Right lung (tissue), 5 donors: ENCODE measurements around the gene PIK3R5. TPM values are rescaled to one million over a fixed set of nuclear protein-coding genes. Genes with fewer than 3 reads are reported as not detected.
"Not testable (repeated sequence)": the region's sequence is repeated elsewhere in the genome, so short reads cannot be mapped to it uniquely, and the experiment has no call there.

Experiments used
- DNase-seq, 2 donors: peaks; one replicate each; pipeline ENCODE4 v3.0.0-alpha.2; 2013
- polyA plus RNA-seq, 5 donors: library from polyadenylated mRNA; unstranded; fragments of 120-200 nt; gene quantifications; one replicate each; pipeline versions ENCODE4 v1.2.1 to v1.2.3, GENCODE V29; 2013; ENCODE audit warnings: inconsistent platforms in 1 of 5, low replicate concordance in 1 of 5; ENCODE audit not compliant: insufficient read length in 5 of 5, insufficient read depth in 1 of 5

PIK3R5 gene
- polyA plus RNA-seq, 5 donors, result 1.4 to 2.4 (median 1.8) TPM

DNA sequence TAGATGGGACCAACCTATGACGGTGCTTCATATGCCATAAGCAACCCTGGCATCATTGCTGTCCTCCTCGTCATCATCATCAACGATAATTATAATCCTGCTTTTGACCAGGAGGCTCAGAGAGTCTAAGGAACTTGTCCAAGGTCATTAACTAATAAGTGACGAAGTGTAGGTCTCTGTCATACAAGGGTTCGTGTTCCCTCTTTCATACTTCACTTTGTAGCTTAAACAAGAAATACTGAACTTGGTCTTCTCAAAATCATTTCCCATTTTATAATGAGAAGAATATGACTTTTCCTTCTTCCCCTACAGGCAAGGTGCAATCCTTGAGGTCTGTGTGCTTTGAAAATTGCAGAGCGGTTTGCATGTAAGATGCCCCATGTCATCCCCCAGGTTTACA is 66.9 kb downstream of the PIK3R5 start:
- no peak for DNase-seq

GRCh38 chr17:8898126-8898525 is 67.4 kb downstream of the PIK3R5 start:
- no peak for DNase-seq

GRCh38 chr17:8896641-8897635 is 68.6 kb downstream of the PIK3R5 start:
- no peak for DNase-seq

GRCh38 chr17:8896087-8896486 is 69.4 kb downstream of the PIK3R5 start:
- DNase-seq, result no peak

GRCh38 chr17:8894673-8895578 is 70.6 kb downstream of the PIK3R5 start:
- DNase-seq, result peak; percentile 41 to 55

DNA sequence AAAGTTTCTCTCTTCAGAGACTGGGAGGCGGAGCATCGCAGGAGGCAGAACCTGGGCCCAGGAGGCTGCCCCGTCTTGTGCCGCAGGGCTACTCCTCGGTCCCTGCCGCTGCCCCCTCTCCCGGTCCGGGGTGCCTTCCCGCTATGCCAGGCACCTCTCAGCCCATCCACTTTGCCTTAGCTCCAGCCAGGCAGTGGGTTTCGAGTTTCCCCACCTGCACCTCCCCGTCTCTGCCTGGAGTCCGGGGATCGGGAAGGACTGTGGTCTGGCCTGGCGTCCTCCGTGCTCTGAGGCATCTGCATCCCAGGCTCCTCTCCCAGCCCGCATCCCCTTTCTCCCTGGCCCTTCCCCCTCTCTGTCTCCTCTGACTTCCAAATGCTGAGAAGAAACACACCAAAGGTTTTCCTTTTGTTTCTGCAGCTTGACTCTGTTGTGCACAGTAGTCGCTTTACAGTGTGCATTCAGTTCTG is 71.3 kb downstream of the PIK3R5 start:
- DNase-seq, result no peak

- DNase-seq, result no peak
Measured at GRCh38 chr17:8893621-8894201, 71.8 kb downstream of the PIK3R5 start.

DNA sequence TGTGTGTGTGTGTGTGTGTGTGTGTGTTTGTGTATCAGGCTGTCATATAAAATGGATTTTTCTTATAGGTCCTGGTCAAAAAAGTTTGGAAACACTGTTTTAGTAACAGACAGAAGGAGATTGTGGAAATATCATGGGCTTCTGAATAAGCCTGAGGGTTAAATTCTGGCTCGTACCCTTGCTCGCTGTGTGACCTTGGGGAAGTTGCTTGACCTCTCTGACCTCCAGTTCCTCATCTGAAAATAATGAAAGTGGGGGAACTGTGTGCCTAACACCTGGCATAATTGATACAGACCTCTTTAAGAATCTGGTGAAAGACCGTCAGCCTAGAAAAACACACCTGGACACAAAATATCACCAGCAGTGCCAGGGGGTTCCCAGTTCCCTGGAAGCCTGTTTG is 72.4 kb downstream of the PIK3R5 start:
- DNase-seq, result no peak

GRCh38 chr17:8892338-8892690 is 73.2 kb downstream of the PIK3R5 start:
- DNase-seq, result no peak

DNA sequence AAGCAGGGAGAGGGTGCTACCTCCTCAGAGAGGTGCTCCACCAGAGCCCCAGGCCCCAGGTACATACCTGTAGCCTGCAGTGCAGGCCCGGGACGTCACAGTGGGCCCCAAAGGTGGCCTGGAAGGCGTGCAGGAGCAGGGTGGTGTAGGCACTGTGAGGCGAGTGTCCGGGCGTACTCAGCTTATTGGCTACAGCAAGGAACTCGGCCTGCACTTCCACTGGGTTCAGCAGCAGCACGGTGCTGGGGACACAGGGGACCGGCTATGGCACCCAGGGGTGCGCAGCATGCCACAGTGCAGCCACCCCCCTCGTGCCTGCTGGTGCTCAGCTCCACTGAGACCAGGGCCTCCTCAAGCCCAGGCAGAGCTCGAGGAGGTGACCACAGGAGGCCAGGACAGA is 74.8 kb downstream of the PIK3R5 start:
- DNase-seq, result no peak

DNA sequence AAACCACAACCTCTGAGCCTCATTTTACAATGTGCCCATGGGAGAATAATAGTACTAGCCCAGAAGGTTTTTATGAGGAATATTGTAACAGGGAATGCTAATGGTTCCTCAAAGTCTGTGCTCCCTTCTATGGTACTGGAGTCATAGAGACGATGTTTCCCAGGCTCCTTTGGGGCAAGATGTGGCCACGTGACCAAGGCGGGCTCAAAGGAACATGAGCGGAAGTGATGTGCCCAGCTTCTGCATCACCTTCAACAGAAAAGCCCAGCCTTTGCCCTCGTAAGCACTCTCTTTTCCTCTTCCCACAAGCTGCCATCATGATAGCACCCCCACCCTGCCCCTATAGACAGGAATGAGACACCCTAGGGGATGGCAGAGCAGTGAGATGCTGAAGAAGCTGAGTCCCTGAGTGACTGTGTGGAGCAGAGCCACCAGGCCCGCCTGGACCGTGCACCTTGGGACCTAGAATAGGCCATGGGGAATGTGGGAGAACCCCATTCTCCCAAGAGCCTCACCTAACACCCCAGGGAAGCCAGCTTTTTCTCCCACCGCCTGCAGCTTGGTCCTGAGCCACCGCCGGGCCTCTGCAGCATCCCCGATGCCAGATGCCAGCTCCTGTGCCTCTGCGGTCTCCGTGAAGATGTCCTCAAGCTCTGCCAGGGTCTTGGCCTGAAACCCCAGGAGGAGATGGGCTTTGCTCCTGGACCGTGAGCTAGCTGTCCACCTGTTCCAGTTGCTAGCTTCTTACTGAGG is 75.9 kb downstream of the PIK3R5 start:
- no peak for DNase-seq

- no peak for DNase-seq
Measured at GRCh38 chr17:8888704-8889302, 76.7 kb downstream of the PIK3R5 start.

- DNase-seq, result no peak
Measured at GRCh38 chr17:8887834-8888703, 77.4 kb downstream of the PIK3R5 start.

GRCh38 chr17:8887301-8887700 is 78.2 kb downstream of the PIK3R5 start:
- DNase-seq, result no peak

GRCh38 chr17:8885967-8886684 is 79.4 kb downstream of the PIK3R5 start:
- no peak for DNase-seq

- not testable (repeated sequence) for DNase-seq
Measured at GRCh38 chr17:8885163-8885966, 80.1 kb downstream of the PIK3R5 start.

DNA sequence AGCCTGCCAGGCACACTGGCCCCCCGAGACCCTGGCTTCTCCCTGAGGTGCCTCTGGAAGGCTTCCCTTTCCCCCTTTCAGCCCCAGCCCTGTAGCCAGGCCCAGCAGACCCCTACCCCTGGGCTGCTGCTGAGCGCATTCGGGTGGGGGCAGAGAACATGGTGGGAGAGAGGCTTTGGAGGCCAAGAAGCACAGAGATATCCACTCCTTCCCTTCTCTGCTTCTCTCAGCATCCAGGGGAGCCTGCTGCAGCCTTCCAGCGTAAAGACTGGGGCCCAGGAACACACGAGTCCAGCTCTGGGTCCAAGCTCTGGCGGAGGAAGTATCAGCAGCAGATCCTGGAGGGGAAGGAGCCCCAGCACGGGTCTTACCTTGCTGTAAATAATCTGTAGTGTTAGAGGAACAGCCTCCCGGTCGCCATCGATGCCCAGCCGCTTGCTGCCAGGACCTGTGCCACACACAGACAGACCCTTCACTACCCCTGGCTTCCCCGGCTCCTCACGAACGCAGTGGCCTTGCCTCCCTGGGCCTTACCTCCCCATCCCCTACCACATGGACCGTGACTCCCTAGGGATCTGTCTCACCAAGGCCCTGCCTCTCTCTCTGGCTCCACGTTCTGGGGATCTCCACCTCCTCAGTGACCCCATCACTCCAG is 81.0 kb downstream of the PIK3R5 start:
- DNase-seq, result no peak

DNA sequence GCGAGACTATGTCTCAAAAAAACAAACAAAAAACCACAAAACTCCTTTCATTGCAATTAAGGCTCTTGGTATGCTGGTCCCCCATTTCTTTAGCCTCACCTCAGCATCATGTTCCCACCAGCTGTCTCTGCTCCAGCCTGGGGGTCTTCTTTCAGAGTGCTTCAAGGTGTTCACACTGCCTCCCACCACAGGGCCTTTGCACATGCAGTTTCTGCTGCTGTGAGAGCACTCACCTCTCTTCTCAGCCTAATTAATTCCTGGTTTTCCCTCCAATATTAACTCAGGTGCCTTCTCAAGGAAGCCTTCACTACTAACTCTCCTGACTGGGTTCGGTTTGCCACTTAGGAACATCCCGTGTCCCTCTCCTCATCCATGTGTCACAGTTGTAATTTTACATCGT is 82.2 kb downstream of the PIK3R5 start:
- no peak for DNase-seq
